NCI-H345 treated with DMSO at 0.1 percent for 48 hours (cell line): ENCODE results near the gene RTN4IP1.
"Not testable (repeated sequence)": the region's sequence is repeated elsewhere in the genome, so short reads cannot be mapped to it uniquely, and the experiment has no call there.

Source experiments
- DNase-seq: peaks from one replicate; lab custom pipeline; 2025; ENCODE audit not compliant: unreplicated experiment; lab: John Stamatoyannopoulos, UW

The RTN4IP1 gene

DNA sequence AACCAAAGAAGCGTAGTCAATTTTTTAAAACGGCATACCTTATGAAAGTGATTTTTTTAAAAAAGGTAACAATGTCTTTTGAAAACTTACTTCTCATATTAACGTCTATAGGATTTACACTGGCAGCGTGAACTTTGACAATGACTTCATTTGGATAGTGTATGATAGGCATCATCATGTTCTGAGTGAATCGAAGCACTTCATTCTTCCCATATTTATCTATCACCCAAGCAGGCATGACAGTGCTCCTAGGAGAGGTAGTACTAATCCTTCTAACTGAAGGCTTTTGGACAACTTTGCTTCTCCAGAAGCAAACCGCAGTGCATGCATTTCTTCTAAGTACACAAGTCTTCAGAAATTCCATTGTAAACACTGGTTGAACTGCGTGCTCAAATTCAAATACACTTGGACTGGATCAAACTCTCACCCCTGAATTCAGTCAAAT is 618 bp downstream of the RTN4IP1 start:
- DNase-seq, result no peak

DNA sequence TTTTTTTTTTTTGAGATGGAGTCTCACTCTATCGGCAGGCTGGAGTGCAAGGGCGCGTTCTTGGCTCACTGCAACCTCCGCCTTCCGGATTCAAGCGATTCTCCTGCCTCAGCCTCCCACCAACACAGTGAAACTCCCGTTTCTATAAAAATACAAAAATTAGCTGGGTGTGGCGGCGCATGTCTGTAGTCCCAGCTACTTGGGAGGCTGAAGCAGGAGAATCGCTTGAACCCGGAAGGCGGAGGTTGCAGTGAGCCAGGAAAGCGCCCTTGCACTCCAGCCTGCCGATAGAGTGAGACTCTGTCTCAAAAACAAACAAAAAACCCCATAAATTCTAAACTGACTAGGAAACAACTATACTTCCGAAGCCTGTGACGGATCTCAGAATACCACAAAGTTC is 1.5 kb downstream of the RTN4IP1 start:
- not testable (repeated sequence) for DNase-seq

DNA sequence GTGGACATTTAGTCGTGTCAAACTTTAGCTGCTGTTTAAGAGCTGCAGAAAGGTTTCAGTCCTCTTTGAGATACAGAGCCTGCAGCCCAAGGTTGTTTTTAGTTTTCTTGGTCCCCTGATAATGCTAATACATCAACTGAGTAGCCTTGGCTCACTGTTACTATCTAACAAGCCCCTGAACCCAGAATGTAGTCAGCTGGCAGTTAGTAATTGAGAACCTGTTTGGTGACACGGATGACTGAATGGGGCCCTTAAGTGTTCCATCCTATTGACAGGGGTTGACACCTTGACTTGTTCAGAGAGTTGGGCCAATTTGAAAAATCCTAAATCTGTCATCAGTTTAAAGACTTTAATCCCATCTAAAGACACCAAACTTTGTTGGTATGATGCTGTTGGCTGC is 2.8 kb downstream of the RTN4IP1 start:
- DNase-seq, result no peak

DNA sequence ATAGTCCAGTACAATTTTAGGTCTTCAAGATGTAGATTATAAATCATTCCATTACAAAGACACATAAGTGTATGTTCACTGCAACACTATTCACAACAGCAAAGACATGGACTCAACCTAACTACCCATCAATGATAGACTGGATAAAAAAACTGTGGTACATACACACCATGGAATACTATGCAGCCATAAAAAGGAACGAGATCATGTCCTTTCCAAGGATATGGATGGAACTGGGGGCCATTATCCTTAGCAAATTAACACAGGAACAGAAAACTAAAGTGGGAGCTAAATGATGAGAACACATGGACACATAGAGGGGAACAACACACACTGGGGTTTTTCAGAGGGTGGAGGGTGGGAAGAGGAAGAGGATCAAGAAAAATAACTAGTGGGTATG is 6.3 kb downstream of the RTN4IP1 start:
- DNase-seq, result no peak

DNA sequence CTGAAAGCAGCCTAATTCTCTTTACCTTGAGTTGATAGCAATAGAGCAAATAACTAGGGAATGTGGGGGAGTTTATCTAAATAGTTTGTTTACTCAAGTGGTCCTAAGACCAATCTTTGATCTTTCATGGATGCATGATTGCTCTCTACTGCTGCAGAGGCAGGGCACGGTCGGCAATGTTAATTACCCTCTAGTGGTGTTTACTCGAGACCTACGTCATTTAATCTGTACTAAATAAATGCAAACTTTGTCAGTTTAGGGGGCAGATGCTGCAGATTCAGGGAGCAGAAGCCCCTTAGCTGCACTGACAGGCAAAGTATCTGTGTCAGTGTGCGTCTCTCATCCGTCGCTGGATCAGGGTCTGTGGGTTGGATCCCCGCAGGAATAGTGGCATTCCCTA is 6.9 kb downstream of the RTN4IP1 start:
- DNase-seq, result no peak

DNA sequence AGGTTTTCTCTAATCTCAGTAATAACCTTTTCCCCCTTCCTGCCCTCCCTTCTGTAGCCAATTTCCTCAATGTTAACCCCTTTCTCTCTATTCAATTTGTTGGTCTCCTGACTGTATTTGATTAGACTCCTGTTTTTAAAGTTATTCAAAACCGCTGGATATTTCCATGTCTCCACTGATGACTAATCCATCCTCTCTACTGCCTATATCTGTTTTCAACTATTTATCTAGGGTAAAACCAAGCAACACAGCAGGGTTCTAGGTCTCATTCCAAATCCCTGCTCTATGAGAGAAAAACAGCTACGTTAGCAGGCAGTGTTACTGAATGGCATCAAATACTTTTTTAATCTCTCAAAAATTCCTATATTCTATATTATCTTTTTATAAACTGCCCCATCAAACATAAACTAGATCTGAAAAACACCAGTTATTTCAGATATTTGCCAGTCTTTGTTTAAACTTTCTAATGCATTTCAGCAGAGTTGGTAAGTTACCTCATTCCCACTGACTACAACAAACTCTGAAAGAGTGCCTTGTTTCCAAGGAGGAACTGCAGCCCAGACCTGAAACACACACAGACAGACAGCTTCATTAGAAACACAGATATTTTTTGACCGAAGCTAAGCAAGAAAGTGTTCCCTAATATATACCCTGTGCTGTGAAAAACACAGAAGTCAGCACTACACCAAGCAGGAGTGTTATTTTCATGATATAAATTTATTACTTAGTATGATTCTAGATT is 8.2 kb downstream of the RTN4IP1 start:
- no peak for DNase-seq

DNA sequence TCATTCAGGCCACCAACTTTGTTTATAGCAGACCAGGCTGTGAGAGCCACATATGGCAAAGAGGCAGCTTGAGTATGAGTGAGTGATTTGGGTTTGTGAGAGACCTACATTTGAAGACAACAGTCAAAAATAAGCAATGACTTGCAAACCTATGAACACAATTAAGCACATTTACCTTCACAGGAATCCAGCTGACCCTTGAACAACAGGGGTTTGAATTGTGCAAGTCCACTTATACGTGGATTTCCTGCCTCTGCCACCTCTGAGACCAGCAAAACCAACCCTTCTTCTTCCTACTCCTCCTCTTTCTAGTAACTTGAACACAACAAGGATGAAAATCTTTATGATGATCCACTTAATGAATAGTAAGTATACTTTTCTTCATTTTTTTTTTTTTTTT is 10.1 kb downstream of the RTN4IP1 start:
- no peak for DNase-seq

DNA sequence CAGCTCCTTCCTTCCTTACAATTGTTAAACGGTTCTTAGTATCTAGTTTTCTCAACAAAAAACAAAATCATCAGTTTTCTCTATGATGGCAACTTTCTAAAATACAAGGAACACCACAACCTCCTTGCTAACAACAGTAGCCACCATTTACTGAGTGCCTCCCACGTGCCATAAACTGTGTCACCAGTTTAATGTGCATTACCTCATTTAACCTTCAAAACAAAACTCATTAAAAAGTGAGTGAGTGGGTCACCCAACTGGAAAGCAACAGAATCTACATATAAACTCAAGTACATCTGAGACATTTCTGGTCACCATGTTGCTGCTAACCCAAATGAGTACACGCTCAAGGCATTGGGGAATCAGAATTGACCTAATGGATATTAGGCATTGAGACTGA is 11.0 kb downstream of the RTN4IP1 start:
- no peak for DNase-seq

DNA sequence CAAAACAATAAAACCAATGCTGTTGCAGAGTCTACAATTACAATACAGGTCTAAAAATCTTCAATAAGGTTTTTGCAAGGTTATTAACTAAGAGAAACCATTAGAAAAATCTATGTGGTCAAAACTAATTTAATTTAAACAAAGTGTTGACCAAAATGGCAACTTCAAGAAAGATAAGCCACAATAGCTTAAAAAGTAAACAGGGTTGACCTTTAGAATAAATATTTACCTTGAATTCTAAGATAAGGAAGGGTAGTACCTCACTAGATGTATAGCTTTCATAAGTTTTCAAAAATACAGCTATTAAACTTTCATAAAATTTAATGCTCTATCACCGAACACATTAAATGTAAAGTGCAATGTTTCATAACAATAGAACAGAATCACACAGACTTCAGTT is 11.4 kb downstream of the RTN4IP1 start:
- DNase-seq, result no peak

DNA sequence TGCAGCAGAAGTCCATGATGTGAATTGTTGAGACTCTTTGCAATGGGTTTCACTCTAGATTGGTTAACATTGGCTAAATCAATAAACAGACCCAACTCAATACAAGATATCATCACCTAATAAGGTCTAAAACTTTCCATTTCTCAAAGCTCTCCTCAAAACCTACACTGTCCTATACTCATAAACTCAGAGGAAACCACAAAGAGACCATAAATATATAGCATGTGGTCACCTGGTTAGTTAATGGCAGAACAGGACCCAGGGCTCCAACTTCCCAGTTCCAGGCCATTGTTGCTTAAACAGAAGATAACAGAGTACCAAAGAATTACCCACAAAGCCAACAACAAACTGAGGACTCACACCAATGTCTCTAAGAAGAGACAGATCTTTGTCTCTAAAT is 12.0 kb downstream of the RTN4IP1 start:
- DNase-seq, result no peak

DNA sequence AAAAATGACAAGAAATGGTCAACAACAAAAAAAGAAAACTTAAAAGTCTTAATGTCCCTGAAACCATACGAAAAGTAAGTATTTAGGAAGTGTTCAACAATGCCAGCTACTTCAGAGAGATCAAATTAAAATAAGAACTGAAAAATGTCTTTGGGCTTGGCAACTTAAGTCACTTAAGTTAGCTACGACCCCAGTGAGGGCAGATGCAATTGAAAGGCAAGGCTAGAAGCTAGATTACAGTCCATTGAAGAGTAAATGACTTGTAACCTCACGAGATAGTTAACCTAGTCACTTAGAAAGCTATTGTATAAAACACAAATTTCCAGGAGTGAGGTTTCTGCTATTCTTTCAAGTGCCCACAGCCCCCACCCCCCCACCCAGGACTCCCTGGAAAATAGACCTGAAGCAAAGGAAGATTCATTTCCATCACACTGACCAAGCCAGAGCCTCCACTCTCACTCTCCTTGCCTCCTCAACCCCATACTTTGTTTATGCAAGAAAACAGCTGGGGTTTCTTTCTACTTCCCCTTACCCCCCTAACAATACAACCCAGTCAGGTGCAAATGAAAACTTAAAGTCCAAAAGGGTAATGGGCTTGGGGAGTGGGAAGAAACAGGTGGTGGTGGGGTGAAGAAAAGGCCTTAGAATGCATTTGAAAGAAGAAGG is 14.6 kb downstream of the RTN4IP1 start:
- DNase-seq, result no peak

DNA sequence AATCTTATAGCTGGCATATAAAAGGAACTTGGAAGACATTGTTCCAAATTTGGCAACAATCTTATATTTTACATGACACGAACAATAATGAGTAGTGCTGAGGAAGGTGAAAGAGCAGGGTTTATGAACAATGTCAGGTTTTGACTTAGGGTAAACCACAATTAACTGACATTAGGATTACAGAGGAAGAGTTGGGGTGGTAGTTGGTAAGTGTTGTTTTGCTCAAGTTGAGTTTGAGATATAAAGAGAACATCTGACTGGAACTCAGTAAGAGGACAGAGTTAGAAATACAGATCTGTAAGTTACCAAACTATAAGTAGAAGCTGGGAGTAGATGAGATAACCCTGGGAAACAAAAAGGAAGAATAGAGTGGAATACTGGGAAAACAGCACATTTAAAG is 15.1 kb downstream of the RTN4IP1 start:
- no peak for DNase-seq

DNA sequence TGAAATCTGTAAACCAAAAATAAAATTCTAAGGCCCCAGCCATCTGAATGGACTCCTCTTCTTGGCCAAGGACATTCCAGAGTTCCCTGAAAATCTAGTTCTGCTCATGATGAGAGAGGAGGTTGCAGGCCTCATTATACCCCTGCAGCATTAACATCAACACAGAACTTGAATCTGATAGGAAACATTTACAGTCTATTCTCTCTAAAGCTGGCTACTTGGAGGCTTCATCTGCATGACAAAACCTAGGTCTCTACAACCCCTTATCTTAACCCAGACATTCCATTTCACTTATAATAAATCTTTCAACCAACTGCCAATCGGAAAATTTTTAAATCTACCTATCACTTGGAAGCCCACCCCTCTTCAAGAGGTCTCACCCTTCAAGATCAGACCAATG is 15.7 kb downstream of the RTN4IP1 start:
- DNase-seq, result no peak

DNA sequence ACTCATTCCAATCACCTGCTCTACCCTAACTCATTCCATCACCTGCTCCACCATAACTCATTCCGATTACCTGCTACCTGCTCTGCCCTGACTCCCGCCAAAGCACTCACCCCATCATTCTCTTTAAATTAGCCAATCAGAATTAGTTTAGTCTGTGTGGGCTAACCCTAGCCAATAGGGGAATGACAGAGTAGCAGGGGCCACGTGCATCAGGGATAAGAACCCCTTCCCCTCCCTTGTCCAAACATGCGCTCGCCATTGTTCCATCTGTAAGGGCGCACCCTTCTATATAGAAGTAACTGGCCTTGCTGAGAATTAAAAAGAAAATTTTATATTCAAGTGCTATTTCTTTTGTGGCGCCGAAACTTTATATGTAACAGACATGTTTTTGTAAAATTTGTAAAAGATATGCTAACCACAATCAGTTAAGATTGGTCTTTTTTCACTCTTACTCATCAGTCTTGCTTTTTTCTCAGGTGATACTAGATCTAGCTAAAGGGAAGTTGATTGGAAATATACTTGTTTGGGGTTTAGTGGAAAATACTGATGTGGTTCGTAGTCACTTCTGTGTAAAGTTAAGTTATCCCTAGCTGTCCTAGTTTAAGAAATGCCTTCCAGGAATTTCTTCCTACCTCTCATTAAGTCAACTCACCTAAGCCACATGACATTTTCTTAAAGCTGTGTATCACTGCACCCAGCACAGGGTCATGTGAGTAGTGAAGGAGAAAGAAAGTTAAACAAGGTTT is 16.5 kb downstream of the RTN4IP1 start:
- DNase-seq, result no peak

DNA sequence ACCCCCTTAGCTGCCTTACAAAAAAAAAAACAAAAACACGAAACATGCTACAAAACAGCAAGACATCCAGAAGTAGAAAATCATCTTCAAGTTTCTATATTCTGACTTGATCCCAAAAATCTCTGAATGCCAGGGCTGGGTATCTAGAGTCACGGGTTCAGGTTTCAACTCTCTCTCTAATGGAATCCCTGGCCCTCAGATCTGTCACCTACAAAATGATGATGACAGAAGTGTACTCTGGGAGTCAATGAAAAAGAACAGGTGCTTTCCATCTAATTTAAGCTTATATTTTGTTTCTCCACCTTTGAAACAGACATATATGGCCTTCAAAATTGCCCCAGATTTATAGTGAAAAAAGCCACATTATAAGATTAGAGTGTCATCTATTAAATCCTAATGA is 18.3 kb downstream of the RTN4IP1 start:
- no peak for DNase-seq

DNA sequence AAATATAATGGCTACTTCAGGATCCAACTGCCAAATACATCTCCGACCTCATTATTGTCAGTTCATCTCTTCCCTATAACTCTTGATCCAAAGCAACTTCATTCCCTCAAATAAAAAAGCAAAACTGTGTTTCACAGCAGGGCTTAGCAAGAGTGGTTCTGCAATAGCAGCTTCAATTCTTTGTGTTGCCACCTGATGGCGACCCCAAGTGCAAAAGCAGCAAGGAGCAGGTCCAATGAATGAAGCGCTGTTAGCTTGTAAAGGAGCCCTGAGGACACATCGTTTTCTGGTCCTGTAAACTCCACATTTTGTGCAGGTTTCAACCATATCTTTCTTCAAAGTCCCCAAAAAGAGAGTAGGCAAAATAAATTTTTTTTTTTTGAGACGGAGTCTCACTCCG is 19.6 kb downstream of the RTN4IP1 start:
- DNase-seq, result peak; percentile 9

DNA sequence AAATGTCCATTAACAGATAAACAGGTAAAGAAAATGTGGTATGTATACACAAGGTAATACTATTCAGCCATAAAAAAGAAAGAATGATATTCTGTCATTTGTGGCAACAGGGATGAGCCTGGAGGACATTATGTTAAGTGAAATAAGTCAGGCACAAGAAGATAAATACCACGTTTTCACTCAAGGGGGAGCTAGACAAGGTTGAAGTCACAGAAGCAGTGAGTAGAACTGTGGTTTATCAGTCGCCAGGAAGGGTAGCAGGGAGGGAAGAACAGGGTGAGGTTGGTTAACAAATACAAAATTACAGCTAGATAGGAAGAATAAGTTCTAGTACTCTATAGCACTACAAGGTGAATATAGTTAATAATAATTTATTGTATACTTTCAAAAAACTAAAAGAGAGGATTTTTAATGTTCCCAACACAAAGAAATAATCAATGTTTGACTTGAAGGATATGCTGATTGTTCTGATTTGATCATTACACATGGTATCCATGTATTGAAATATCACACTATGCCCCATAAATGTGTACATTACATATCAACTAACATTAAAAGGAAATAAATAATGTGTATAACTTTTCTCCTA is 21.1 kb downstream of the RTN4IP1 start:
- no peak for DNase-seq

DNA sequence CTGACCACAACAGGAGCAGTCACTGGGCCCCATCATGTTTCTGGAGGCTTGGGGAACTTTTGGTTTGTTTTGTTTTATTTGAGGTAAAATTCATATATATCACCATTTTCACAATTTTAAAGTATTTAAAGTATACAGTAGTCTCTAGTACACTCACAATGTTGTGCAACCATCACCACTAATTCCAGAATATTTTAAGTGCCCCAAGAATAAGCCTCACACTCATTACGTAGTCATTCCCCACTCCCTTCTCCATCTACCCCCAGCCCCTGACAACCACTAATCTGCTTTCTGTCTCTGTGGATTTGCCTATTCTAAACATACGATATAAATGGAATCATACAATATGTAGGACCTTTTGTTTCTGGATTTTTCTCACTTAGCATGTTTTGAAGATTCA is 29.0 kb downstream of the RTN4IP1 start:
- DNase-seq, result no peak

DNA sequence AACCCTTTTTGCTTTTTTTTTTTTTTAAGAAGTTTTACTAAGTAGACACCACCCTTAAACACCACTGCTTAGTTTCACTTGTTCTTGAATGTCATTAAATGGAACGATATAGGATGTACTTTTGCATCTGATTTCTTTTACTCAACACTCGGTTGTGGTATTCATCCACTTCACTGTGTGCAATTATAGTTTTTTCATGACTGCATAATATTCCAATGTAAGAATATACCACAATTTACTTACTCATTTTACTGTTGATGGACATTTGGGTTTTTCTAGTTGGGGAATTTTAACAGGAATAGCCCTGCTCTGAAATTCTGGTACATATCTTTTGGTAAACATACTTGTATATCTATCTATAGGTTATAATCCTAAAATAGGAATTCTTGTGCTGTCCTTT is 29.9 kb downstream of the RTN4IP1 start:
- DNase-seq, result no peak

DNA sequence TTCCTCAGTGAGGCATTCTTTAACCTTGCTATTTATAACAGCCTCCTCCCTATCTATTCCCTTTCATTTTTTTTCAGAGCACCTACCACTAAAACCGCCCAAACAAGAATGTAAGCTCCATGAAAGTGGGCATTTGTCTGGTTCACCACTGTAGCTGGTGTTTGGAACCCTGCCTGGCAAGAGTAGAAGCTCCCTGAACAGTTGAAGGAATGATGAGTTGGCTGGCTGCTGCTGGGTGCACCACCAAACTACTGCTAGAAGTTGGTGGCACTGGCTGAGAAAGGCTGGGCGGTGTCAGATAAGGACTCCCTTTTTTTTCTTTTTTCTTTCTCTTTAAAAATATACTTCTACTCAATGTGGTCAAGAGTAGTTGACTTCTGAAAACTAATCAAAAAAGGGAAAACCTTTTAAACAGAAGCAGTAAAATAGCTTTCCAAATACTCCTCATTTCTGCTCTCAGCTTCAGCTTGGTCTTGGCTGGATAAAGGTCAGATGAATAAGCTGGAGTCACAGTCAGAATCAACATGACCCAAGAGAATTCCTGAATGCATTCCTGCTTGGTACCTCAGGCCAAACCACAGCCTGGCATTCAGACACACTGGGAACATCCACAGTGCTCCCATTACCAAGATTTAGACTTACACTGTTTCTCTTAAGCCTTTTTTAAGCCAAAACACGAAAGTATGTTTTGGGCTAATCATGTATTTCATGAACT is 38.0 kb downstream of the RTN4IP1 start:
- no peak for DNase-seq

DNA sequence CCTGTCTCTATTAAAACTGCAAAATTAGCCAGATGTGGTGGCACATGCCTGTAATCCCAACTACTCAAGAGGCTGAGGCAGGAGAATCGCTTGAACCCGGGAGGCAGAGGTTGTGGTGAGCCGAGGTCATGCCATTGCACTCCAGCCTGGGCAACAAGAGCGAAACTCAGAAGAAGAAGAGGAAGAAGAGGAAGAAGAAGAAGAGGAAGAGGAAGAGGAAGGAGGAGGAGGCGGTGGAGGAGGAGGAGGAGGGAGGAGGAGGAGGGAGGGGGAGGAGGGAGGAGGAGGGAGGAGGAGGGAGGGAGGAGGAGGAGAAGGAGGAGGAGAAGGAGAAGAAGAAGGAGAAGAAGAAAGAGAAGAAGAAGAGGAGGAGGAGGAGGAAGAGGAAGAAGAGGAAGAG is 40.4 kb downstream of the RTN4IP1 start:
- not testable (repeated sequence) for DNase-seq
